Stimulated activated naive B cell treated with anti-CD40 and anti-IgM and Interleukin-4, amounts not matched to agents 10 μg/mL and 1 μg/mL and 100 μg/mL, for 72 hours (primary cell): ENCODE data around the gene COX10.

ENCODE experiments used
- ATAC-seq, 2 donors: fragments of 150-1000 bp; cut with Tn5 transposase; replicated peaks; 2 replicates each; pipeline ENCODE4 v1.10.0; 2021; ENCODE audit warnings: moderate library complexity in 1 of 2
- DNase-seq: peaks from one replicate; pipeline ENCODE4 v3.0.0; 2021
- H3K27ac Mint-ChIP-seq: one replicate; pipeline ENCODE4 v1.8.0; 2022; ENCODE audit warnings: mild to moderate bottlenecking, mixed read lengths
- H3K27me3 Mint-ChIP-seq, 2 donors: one replicate each; pipeline ENCODE4 v1.8.0; 2022; ENCODE audit warnings: mixed read lengths in 2 of 2
- H3K36me3 Mint-ChIP-seq, 2 donors: one replicate each; pipeline ENCODE4 v1.8.0; 2022; ENCODE audit warnings: mixed read lengths in 2 of 2, mild to moderate bottlenecking in 1 of 2
- H3K4me1 Mint-ChIP-seq, 2 donors: one replicate each; pipeline ENCODE4 v1.8.0; 2022; ENCODE audit warnings: mixed read lengths in 2 of 2, mild to moderate bottlenecking in 1 of 2
- H3K4me3 Mint-ChIP-seq, 2 donors: one replicate each; pipeline ENCODE4 v1.8.0; 2022; ENCODE audit warnings: mild to moderate bottlenecking in 2 of 2, mixed read lengths in 2 of 2, moderate library complexity in 1 of 2
- H3K9me3 Mint-ChIP-seq, 2 donors: one replicate each; pipeline ENCODE4 v1.8.0; 2022; ENCODE audit warnings: mixed read lengths in 2 of 2, mild to moderate bottlenecking in 1 of 2

The COX10 gene

GRCh38 chr17:14086189-14086588, 16.9 kb downstream of the COX10 start:
- no peak for ATAC-seq
- H3K4me1 Mint-ChIP-seq, result peaks cover 11 to 43% of the 10 kb centered on the region in 2 donors
- no peak overlapping the region for H3K4me3 Mint-ChIP-seq
- no peak overlapping the region for H3K27ac Mint-ChIP-seq
- no peak for DNase-seq
- peaks cover 34 to 41% of the 10 kb centered on the region in 2 donors for H3K36me3 Mint-ChIP-seq
- no peaks in the 10 kb centered on the region for H3K27me3 Mint-ChIP-seq
- H3K9me3 Mint-ChIP-seq, result no peaks in the 10 kb centered on the region

GRCh38 chr17:14089179-14089578, 19.9 kb downstream of the COX10 start:
- ATAC-seq, result no peak
- peaks cover 27 to 28% of the 10 kb centered on the region in 2 donors for H3K36me3 Mint-ChIP-seq
- no peak overlapping the region for H3K27ac Mint-ChIP-seq

GRCh38 chr17:14091367-14091766, 22.1 kb downstream of the COX10 start:
- Mint-ChIP-seq H3K27ac (no peak overlapping the region), H3K36me3 (peaks cover 26 to 40% of the 10 kb centered on the region in 2 donors), H3K9me3 (no peaks in the 10 kb centered on the region), H3K4me3 (no peak overlapping the region), H3K4me1 (peaks cover 12 to 30% of the 10 kb centered on the region in 2 donors), H3K27me3 (no peaks in the 10 kb centered on the region)
- no peak for ATAC-seq
- no peak for DNase-seq

More at GRCh38 chr17:14089179-14089578, 19.9 kb downstream of the COX10 start:
- Mint-ChIP-seq H3K27me3 (no peaks in the 10 kb centered on the region), H3K4me1 (peaks cover 10 to 30% of the 10 kb centered on the region in 2 donors), H3K4me3 (no peak overlapping the region), H3K9me3 (no peaks in the 10 kb centered on the region)
- DNase-seq, result no peak

GRCh38 chr17:14092808-14093207, 23.5 kb downstream of the COX10 start:
- Mint-ChIP-seq H3K27ac (no peak overlapping the region), H3K27me3 (no peaks in the 10 kb centered on the region), H3K4me1 (peaks cover 10 to 20% of the 10 kb centered on the region in 2 donors), H3K9me3 (no peaks in the 10 kb centered on the region), H3K36me3 (peaks cover 14 to 33% of the 10 kb centered on the region in 2 donors), H3K4me3 (no peak overlapping the region)
- no peak for DNase-seq
- ATAC-seq, result no peak

GRCh38 chr17:14094676-14095601, 25.6 kb downstream of the COX10 start:
- H3K4me3 Mint-ChIP-seq, result no peak overlapping the region
- H3K36me3 Mint-ChIP-seq, result peaks cover 4 to 22% of the 10 kb centered on the region in 2 donors
- H3K27ac Mint-ChIP-seq, result no peak overlapping the region
- no peak for ATAC-seq
- no peak for DNase-seq
- H3K27me3 Mint-ChIP-seq, result no peaks in the 10 kb centered on the region
- H3K9me3 Mint-ChIP-seq, result no peaks in the 10 kb centered on the region
- H3K4me1 Mint-ChIP-seq, result peaks cover 2 to 7% of the 10 kb centered on the region in 2 donors

- H3K36me3 Mint-ChIP-seq, result peaks cover 2 to 18% of the 10 kb centered on the region in 2 donors
- H3K9me3 Mint-ChIP-seq, result no peaks in the 10 kb centered on the region
- no peak for DNase-seq
- peaks cover 0 to 6% of the 10 kb centered on the region in 2 donors for H3K4me1 Mint-ChIP-seq
- H3K4me3 Mint-ChIP-seq, result no peak overlapping the region
- H3K27me3 Mint-ChIP-seq, result no peaks in the 10 kb centered on the region
- ATAC-seq, result no peak
- no peak overlapping the region for H3K27ac Mint-ChIP-seq
Measured at GRCh38 chr17:14095631-14096030, 26.3 kb downstream of the COX10 start.

- Mint-ChIP-seq H3K27me3 (no peaks in the 10 kb centered on the region), H3K9me3 (no peaks in the 10 kb centered on the region), H3K4me1 (peaks cover 0 to 8% of the 10 kb centered on the region in 2 donors), H3K27ac (no peak overlapping the region), H3K4me3 (no peak overlapping the region), H3K36me3 (peaks cover 10 to 25% of the 10 kb centered on the region in 2 donors)
- ATAC-seq (no peak), DNase-seq (no peak)
Measured at GRCh38 chr17:14098246-14098645, 28.9 kb downstream of the COX10 start.

- no peak overlapping the region for H3K4me3 Mint-ChIP-seq
- H3K27me3 Mint-ChIP-seq, result no peaks in the 10 kb centered on the region
- DNase-seq, result no peak
- H3K36me3 Mint-ChIP-seq, result peaks cover 17 to 19% of the 10 kb centered on the region in 2 donors
- no peak for ATAC-seq
- H3K4me1 Mint-ChIP-seq, result peaks cover 6% of the 10 kb centered on the region in 2 donors
- no peaks in the 10 kb centered on the region for H3K9me3 Mint-ChIP-seq
- H3K27ac Mint-ChIP-seq, result no peak overlapping the region
Measured at GRCh38 chr17:14101976-14102375, 32.7 kb downstream of the COX10 start.

- H3K27me3 Mint-ChIP-seq, result no peaks in the 10 kb centered on the region
- no peak overlapping the region for H3K4me3 Mint-ChIP-seq
- peaks cover 15 to 22% of the 10 kb centered on the region in 2 donors for H3K4me1 Mint-ChIP-seq
- H3K36me3 Mint-ChIP-seq, result peaks cover 26 to 29% of the 10 kb centered on the region in 2 donors
- DNase-seq (no peak), ATAC-seq (no peak)
- H3K27ac Mint-ChIP-seq, result no peak overlapping the region
- H3K9me3 Mint-ChIP-seq, result no peaks in the 10 kb centered on the region
Measured at GRCh38 chr17:14103836-14104235, 34.5 kb downstream of the COX10 start.

- Mint-ChIP-seq H3K36me3 (peaks cover 26 to 29% of the 10 kb centered on the region in 2 donors), H3K4me1 (peaks cover 15 to 22% of the 10 kb centered on the region in 2 donors), H3K27me3 (no peaks in the 10 kb centered on the region), H3K4me3 (no peak overlapping the region), H3K27ac (no peak overlapping the region), H3K9me3 (no peaks in the 10 kb centered on the region)
- DNase-seq, result no peak
- no peak for ATAC-seq
Measured at GRCh38 chr17:14104734-14105133, 35.4 kb downstream of the COX10 start.

- DNase-seq, result no peak
- no peaks in the 10 kb centered on the region for H3K27me3 Mint-ChIP-seq
- H3K4me3 Mint-ChIP-seq, result no peak overlapping the region
- peaks cover 19 to 36% of the 10 kb centered on the region in 2 donors for H3K4me1 Mint-ChIP-seq
- no peak overlapping the region for H3K27ac Mint-ChIP-seq
- peaks cover 19 to 29% of the 10 kb centered on the region in 2 donors for H3K36me3 Mint-ChIP-seq
- H3K9me3 Mint-ChIP-seq, result no peaks in the 10 kb centered on the region
- ATAC-seq, result no peak
Measured at GRCh38 chr17:14107889-14108288, 38.6 kb downstream of the COX10 start.

- Mint-ChIP-seq H3K4me3 (no peak overlapping the region), H3K27ac (no peak overlapping the region), H3K4me1 (peaks cover 17 to 33% of the 10 kb centered on the region in 2 donors), H3K36me3 (peaks cover 22 to 40% of the 10 kb centered on the region in 2 donors), H3K9me3 (no peaks in the 10 kb centered on the region), H3K27me3 (no peaks in the 10 kb centered on the region)
- ATAC-seq (no peak), DNase-seq (no peak)
Measured at GRCh38 chr17:14112407-14112806, 43.1 kb downstream of the COX10 start.

- DNase-seq, result no peak
- Mint-ChIP-seq H3K27ac (no peak overlapping the region), H3K4me1 (peaks cover 14 to 26% of the 10 kb centered on the region in 2 donors), H3K36me3 (peaks cover 17 to 36% of the 10 kb centered on the region in 2 donors), H3K4me3 (no peak overlapping the region), H3K9me3 (no peaks in the 10 kb centered on the region), H3K27me3 (no peaks in the 10 kb centered on the region)
- ATAC-seq, result no peak
Measured at GRCh38 chr17:14113137-14113536, 43.8 kb downstream of the COX10 start.

- no peaks in the 10 kb centered on the region for H3K9me3 Mint-ChIP-seq
- ATAC-seq, result no peak
- no peaks in the 10 kb centered on the region for H3K27me3 Mint-ChIP-seq
- peaks cover 18 to 30% of the 10 kb centered on the region in 2 donors for H3K36me3 Mint-ChIP-seq
- H3K4me3 Mint-ChIP-seq, result no peak overlapping the region
- peaks cover 26 to 37% of the 10 kb centered on the region in 2 donors for H3K4me1 Mint-ChIP-seq
- no peak for DNase-seq
- no peak overlapping the region for H3K27ac Mint-ChIP-seq
Measured at GRCh38 chr17:14116263-14117024, 47.1 kb downstream of the COX10 start.
